ENCODE data around the gene DNAH1. TPM values are rescaled to one million over a fixed set of nuclear protein-coding genes. Genes with fewer than 3 reads are reported as not detected.

The DNAH1 gene
- total and polyA plus RNA-seq, 2 donors from 2014 or later = 1.7 to 12.1 TPM

DNA sequence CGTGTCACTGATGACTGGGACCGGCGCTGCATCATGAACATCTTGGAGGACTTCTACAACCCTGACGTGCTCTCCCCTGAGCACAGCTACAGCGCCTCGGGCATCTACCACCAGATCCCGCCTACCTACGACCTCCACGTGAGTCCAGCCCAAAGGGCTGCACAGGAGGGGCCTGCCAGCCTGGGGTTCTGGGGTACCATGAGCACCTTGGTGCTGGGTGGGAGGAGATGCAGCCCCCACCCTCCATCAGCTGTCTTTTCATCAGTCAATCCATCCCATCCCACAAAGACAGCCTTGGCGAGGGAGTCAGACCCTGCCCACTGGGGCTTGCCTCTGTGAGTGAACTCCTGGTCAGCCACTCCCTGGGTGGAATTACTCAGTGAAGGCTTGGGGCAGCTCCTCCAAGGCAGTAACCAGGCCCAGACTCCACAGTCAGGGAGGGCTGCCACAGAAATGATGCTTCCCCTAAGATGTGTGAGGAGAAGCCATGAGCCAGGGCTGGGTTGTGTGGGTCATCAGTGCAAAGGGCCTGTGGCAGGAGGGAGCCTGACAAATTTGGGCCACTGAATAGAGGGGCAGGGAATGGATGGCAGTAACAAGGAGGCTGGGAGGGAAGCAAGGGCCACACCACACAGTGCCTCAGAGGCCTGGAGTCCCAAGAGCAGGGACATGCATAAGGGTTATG is 80.9 kb downstream of the DNAH1 start:
- H3K9ac ChIP-seq (ENCODE audit: low read length in 3 of 3) = no peak overlapping the region
- intact Hi-C loops (cut with DNase I) = no loop called here
- FAIRE-seq (no peak), DNase-seq (peak in 1 of 5 donors; percentile 43)
- H3K27me3 ChIP-seq (ENCODE audit: control insufficient read depth, insufficient read depth, low read length) = no peaks in the 10 kb centered on the region
- H3K4me1 ChIP-seq (ENCODE audit: control insufficient read depth in 2 of 3, insufficient read depth in 2 of 3, low read depth in 1 of 3, low read length in 3 of 3) = no peaks in the 10 kb centered on the region
- H3K4me3 ChIP-seq (ENCODE audit: low read length in 3 of 3) = no peak overlapping the region
- TF ChIP-seq, protein P1, sequence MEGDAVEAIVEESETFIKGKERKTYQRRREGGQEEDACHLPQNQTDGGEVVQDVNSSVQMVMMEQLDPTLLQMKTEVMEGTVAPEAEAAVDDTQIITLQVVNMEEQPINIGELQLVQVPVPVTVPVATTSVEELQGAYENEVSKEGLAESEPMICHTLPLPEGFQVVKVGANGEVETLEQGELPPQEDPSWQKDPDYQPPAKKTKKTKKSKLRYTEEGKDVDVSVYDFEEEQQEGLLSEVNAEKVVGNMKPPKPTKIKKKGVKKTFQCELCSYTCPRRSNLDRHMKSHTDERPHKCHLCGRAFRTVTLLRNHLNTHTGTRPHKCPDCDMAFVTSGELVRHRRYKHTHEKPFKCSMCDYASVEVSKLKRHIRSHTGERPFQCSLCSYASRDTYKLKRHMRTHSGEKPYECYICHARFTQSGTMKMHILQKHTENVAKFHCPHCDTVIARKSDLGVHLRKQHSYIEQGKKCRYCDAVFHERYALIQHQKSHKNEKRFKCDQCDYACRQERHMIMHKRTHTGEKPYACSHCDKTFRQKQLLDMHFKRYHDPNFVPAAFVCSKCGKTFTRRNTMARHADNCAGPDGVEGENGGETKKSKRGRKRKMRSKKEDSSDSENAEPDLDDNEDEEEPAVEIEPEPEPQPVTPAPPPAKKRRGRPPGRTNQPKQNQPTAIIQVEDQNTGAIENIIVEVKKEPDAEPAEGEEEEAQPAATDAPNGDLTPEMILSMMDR (IDR thresholded peaks at IDR 0.05; ENCODE audit: borderline replicate concordance, extremely low read depth, insufficient read depth) = no peak
- H3K36me3 ChIP-seq (ENCODE audit: control insufficient read depth in 2 of 3, insufficient read depth in 3 of 3, low read length in 3 of 3) = peaks cover 0 to 18% (median 14%) of the 10 kb centered on the region in 3 donors
- H3K27ac ChIP-seq (ENCODE audit: low read depth in 2 of 2, low read length in 2 of 2) = no peak overlapping the region
- H3K9me3 ChIP-seq (ENCODE audit: control insufficient read depth in 2 of 3, insufficient read depth in 1 of 3, low read length in 3 of 3) = no peaks in the 10 kb centered on the region

DNA sequence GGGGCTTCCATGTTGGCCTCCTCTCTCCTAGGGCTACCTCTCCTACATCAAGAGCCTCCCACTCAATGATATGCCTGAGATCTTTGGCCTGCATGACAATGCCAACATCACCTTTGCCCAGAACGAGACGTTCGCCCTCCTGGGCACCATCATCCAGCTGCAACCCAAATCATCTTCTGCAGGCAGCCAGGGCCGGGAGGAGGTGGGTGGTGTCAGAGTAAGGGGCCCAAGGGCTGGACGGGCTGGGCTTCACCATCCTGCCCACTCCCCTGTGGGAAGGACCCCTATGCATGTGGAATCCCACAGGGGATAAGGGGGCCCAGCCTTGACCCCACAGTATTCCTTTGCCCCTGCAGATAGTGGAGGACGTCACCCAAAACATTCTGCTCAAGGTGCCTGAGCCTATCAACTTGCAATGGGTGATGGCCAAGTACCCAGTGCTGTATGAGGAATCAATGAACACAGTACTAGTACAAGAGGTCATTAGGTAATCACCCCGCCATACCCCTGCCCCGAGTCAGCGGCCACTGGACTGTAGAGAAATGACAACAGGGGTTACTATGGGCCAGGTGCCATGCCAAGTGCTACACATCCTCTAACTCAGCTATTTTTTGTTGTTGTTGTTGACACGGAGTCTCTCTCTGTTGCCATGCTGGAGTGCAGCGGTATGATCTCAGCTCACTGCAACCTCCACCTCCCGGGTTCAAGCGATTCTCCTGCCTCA is 81.7 kb downstream of the DNAH1 start:
- H3K27ac ChIP-seq (ENCODE audit: low read depth in 2 of 2, low read length in 2 of 2) = no peak overlapping the region
- no peak overlapping the region for H3K4me3 ChIP-seq (ENCODE audit: low read length in 3 of 3)
- H3K27me3 ChIP-seq (ENCODE audit: control insufficient read depth, insufficient read depth, low read length) = no peaks in the 10 kb centered on the region
- TF ChIP-seq, protein P1 (IDR thresholded peaks at IDR 0.05; ENCODE audit: borderline replicate concordance, extremely low read depth, insufficient read depth) = no peak
- no peak overlapping the region for H3K9ac ChIP-seq (ENCODE audit: low read length in 3 of 3)
- H3K36me3 ChIP-seq (ENCODE audit: control insufficient read depth in 2 of 3, insufficient read depth in 3 of 3, low read length in 3 of 3) = peaks cover 0 to 21% (median 17%) of the 10 kb centered on the region in 3 donors
- H3K4me1 ChIP-seq (ENCODE audit: control insufficient read depth in 2 of 3, insufficient read depth in 2 of 3, low read depth in 1 of 3, low read length in 3 of 3) = no peaks in the 10 kb centered on the region
- H3K9me3 ChIP-seq (ENCODE audit: control insufficient read depth in 2 of 3, insufficient read depth in 1 of 3, low read length in 3 of 3) = no peaks in the 10 kb centered on the region
- no peak for FAIRE-seq
- peak in 1 of 5 donors; percentile 50 for DNase-seq
- intact Hi-C loops (cut with DNase I) = no loop called here

DNA sequence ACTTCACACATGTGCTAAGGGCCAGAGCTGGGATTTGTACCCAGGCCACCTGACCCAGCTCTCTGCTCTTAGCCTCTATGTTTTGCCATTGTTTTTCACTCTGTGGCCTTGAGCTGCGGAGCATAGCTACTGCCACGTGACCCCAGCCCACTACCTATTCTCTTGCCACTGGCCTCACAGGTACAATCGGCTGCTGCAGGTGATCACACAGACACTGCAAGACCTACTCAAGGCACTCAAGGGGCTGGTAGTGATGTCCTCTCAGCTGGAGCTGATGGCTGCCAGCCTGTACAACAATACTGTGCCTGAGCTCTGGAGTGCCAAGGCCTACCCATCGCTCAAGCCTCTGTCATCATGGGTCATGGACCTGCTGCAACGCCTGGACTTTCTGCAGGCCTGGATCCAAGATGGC is 82.6 kb downstream of the DNAH1 start:
- Histone ChIP-seq H3K4me3 (ENCODE audit: low read length in 3 of 3) (no peak overlapping the region), H3K27ac (ENCODE audit: low read depth in 2 of 2, low read length in 2 of 2) (no peak overlapping the region), H3K4me1 (ENCODE audit: control insufficient read depth in 2 of 3, insufficient read depth in 2 of 3, low read depth in 1 of 3, low read length in 3 of 3) (no peaks in the 10 kb centered on the region), H3K27me3 (ENCODE audit: control insufficient read depth, insufficient read depth, low read length) (no peaks in the 10 kb centered on the region), H3K36me3 (ENCODE audit: control insufficient read depth in 2 of 3, insufficient read depth in 3 of 3, low read length in 3 of 3) (peaks cover 0 to 25% (median 18%) of the 10 kb centered on the region in 3 donors), H3K9me3 (ENCODE audit: control insufficient read depth in 2 of 3, insufficient read depth in 1 of 3, low read length in 3 of 3) (no peaks in the 10 kb centered on the region), H3K9ac (ENCODE audit: low read length in 3 of 3) (no peak overlapping the region)
- TF ChIP-seq, protein P1 (IDR thresholded peaks at IDR 0.05; ENCODE audit: borderline replicate concordance, extremely low read depth, insufficient read depth) = no peak
- intact Hi-C loops (cut with DNase I) = no loop called here
- DNase-seq (peak in 1 of 5 donors; percentile 41), FAIRE-seq (no peak)
